ENCODE data around the gene PIANP. TPM values are rescaled to one million over a fixed set of nuclear protein-coding genes. Genes with fewer than 3 reads are reported as not detected.
"Not testable (repeated sequence)": the region's sequence is repeated elsewhere in the genome, so short reads cannot be mapped to it uniquely, and the experiment has no call there.

The PIANP gene
- polyA plus RNA-seq, 3 donors, result 0.09 to 0.49 TPM; not detected in 1

DNA sequence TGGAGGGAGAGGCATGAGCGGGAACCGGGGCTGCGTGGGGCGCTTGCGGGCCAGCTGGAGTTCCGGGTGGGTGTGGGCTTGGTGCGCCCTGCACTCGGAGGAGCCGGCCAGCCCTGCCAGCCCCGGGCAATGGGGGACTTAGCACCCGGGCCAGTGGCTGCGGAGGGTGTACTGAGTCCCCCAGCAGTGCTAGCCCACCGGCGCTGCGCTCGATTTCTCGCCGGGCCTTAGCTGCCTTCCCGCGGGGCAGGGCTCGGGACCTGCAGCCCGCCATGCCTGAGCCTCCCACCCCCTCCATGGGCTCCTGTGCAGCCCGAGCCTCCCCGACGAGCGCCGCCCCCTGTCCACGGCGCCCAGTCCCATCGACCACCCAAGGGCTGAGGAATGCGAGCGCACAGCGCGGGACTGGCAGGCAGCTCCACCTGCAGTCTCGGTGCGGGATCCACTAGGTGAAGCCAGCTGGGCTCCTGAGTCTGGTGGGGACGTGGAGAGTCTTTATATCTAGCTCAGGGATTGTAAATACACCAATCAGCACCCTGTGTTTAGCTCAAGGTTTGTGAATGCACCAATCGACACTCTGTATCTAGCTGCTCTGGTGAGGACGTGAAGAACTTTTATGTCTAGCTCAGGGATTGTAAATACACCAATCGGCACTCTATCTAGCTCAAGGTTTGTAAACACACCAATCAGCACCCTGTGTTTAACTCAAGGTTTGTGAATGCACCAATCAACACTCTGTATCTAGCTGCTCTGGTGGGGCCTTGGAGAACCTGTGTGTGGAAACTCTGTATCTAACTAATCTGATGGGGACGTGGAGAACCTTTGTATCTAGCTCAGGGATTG lies 15.6 kb upstream of the PIANP start:
- 75 to 90% (median 85%) methylated on average over 15 to 21 of the region's 41 CpGs for WGBS, 3 donors
- not testable (repeated sequence) for H3K27ac ChIP-seq (ENCODE audit: low read depth, low read length)

DNA sequence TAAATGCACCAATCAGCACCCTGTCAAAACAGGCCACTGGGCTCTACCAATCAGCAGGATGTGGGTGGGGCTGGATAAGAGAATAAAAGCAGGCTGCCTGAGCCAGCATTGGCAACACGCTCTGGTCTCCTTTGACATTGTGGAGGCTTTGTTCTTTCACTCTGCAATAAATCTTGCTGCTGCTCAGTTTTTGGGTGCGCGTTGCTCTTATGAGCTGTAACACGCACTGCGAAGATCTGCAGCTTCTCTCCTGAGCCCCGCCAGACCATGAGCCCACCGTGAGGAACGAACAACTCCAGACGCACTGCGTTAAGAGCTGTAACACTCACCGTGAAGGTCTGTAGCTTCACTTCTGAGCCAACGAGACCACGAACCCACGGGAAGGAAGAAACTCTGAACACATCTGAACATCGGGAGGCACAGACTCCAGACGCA lies 8.4 kb upstream of the PIANP start:
- no peak overlapping the region for H3K27ac ChIP-seq (ENCODE audit: low read depth, low read length)
- WGBS, 3 donors, result 53 to 79% (median 66%) methylated on average over 16 of the region's 16 CpGs

DNA sequence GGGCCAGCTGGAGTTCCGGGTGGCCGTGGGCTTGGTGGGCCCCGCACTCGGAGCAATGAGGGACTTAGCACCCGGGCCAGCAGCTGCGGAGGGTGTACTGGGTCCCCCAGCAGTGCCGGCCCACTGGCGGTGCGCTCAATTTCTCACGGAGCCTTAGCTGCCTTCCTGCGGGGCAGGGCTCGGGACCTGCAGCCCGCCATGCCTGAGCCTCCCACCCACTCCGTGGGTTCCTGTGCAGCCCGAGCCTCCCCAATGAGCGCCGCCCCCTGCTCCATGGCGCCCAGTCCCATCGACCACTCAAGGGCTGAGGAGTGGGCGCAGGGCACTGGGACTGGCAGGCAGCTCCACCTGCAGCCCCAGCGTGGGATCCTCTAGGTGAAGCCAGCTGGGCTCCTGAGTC lies 7.7 kb upstream of the PIANP start:
- WGBS, 3 donors, result 85 to 93% (median 92%) methylated on average over 15 to 21 of the region's 21 CpGs

DNA sequence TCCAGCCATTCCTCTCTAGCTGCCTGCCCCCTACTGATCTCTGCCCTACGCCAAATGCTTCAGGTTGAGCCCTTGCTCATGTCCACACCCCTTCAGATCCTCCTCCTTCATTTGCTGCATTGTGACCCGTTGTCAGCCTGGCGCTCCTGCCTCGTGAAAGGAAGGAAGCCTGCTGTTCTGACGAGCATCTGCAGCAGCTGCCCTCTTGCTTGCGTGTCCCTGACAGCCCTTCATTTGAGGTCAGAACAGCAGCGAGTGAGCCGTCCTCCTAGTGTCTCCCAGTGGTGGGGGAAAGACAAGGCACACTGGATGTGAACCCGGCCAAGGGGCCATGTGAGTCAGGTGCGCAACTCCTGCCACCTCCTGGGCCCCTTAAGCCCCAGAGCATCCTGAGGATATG lies 3.0 kb upstream of the PIANP start:
- 12 to 15% (median 14%) methylated on average over 10 of the region's 10 CpGs for WGBS, 3 donors
- no peak overlapping the region for H3K27ac ChIP-seq (ENCODE audit: low read depth, low read length)

More for the DNA sequence above, 7.7 kb upstream of the PIANP start:
- not testable (repeated sequence) for H3K27ac ChIP-seq (ENCODE audit: low read depth, low read length)

DNA sequence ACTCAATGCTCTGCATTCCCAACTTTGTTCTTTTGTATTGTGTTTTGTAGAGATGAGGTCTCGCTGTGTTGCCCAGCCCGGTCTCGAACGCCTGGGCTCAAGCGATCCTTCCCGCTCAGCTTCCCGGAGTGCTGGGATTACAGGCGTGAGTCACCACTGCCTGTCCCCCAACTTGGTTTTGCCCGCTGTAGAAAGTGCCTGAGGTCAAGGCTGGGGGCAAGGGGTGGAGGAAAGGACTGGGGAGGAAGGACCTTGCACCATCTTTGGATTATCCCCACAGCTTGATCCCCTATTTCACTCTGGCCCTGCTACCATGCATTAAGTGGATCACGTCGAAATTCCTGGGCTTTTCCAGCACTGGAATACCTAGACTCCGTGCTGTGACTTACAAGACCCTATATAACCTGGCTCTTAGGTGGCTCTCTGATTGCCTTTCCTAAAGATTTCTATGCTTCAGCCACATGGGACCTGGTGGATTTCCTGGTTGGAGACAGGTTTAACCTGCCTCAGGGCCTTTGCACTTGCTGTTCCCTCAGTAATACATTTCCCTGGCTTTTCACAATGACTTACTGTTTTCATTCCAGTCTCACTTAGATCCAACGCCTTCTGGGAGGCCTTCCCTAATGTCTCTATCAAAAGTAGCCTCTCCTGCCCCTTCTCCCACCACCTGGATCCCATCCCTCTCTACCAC lies 608 bp upstream of the PIANP start:
- H3K27ac ChIP-seq (ENCODE audit: low read depth, low read length), result no peak overlapping the region
- 28 to 31% (median 29%) methylated on average over 13 of the region's 13 CpGs for WGBS, 3 donors

DNA sequence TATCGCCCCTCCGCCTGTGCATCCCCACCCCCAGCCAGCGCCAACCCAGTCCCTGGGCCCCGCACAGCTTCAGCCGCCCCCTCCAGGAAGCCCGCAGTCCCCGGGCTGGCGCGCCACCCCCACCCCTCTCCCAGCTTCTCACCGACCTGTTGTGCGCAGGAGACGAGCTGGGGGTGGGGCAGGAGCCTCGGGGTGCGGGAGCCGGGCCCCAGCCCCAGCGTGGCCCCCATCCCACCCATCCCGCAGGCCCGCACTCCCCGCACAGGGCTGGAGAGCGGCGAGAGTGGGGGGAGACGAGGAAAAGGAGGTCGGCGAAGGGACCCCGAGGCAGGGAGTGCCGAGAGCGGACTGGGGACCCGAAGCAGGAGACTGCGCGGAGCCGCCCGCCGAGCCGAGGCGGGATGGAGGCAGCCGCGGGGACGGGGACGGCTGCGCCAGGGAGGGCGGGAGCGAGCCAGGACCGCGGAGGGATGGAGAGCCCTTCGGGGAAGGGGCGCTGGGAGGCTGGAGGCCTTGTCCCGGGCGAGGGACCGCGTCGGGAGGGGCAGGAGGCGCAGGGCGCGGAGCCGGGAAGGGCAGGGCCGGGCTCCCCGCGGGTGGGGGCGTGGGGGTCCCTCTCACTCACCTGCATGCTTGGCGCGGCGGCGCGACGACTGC lies 498 bp downstream of the PIANP start:
- H3K27ac ChIP-seq (ENCODE audit: low read depth, low read length), result no peak overlapping the region

DNA sequence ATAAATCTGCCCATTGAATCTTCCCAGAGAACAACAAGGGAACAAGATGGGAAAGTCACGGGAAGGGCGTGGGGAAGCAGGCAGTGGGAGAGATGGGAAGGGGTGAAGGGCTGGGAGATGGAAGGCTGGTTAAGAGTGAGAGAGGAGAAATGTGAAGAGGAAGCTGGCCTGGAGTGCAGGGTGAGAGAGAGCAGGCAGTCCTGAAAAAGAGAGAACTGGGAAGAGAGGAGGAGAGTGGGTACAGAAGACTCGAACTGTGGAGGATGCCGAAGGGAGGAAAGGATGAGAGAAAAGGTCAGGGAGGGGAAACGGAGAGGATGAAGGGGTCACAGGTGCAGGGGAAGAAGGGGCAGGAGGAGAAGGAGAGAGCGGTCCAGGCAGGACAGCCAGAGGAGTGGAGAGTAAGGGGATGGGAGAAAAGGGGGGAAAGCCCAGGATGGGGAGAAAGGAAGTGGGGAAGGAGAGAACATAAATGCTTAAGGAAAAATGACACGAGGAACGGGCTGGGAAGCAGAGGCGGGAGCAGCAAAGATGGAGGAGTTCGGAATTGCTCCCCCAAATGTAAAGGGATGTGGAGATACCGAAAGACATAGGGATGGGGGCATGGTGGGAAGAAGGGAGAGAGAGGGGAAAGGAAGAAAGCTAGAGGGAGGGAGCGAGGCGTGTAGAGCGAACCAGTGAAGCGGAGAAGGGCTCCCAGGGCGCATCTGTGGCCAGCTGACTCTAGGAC lies 1.2 kb downstream of the PIANP start:
- no peak overlapping the region for H3K27ac ChIP-seq (ENCODE audit: low read depth, low read length)
- WGBS, 3 donors, result 15 to 23% (median 22%) methylated on average over 11 to 16 of the region's 16 CpGs

More for the DNA sequence above, 498 bp downstream of the PIANP start:
- WGBS, 3 donors, result 0 to 2% (median 0%) methylated on average over 36 to 65 of the region's 65 CpGs

DNA sequence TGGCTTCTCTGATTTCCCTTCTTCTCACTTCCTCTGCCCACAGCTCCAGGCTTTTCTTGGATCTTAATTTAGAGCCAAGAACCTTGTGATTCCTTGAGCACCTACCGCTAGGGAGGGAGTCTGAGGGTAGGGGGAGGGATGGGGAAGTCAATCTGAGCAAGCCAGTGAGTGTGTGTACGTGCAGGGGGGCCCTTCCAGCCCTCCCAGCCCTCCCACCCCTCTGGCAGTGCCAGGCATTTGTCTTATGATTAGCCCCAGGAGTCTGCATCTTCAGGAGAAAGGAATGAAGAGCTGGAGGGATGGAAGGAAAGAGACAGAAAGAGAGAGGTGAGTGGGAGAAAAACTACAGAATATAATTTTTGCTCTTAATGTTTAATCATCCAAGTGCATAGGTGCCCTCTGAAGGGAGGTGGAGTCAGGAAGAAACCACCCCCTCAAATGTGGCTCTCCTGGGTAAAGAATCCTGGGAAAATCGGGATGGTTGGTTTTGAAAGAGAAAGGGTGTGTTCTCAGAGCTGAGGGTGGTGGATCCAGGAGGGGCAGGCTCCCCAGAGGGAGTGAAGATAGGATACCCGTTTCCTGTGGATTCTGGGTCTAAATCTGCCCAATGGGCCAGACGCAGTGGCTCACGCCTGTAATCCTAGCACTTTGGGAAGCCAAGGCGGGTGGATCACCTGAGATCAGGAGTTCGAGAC lies 2.1 kb downstream of the PIANP start:
- WGBS, 3 donors, result 49 to 57% (median 55%) methylated on average over 8 of the region's 8 CpGs

DNA sequence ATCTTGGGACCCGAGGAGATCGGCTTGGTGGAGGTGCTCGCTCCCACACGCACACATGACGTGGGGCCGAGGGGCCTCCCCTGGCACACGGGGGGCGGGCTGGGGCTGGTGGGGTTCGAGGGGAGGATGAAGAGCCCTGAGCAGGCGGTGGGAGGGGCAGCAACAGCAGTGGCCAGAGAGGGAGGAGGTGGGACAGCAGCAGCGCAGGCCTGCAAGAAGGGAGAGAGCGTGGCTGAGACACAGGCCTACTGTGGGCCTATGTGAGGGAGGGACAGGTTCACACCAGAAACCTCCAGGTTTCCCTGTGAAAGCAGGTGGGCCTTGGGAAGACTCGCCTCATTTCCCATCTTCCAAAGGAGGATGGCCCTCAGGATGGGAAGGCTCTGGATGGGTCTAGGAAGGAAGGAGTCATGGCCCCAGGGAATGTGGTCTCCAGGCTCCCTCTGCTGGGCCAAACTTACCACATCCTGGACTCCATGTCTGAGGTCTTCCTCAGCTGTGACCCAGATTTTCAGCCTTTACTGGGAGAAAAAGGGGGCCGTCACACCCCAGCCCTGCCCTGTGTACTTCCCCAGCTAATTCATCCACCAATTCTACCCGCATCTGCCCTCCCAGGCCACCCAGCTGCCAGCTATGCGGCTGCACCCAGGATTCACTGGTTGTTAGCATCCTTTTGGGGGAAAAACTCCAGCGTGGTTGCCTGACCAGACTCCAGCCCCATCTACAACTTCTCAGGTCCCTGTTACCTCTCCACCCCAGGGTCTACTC lies 2.8 kb downstream of the PIANP start:
- H3K27ac ChIP-seq (ENCODE audit: low read depth, low read length), result no peak overlapping the region
- 72 to 75% (median 73%) methylated on average over 17 of the region's 17 CpGs for WGBS, 3 donors

More for the DNA sequence above, 2.1 kb downstream of the PIANP start:
- H3K27ac ChIP-seq (ENCODE audit: low read depth, low read length), result no peak overlapping the region

DNA sequence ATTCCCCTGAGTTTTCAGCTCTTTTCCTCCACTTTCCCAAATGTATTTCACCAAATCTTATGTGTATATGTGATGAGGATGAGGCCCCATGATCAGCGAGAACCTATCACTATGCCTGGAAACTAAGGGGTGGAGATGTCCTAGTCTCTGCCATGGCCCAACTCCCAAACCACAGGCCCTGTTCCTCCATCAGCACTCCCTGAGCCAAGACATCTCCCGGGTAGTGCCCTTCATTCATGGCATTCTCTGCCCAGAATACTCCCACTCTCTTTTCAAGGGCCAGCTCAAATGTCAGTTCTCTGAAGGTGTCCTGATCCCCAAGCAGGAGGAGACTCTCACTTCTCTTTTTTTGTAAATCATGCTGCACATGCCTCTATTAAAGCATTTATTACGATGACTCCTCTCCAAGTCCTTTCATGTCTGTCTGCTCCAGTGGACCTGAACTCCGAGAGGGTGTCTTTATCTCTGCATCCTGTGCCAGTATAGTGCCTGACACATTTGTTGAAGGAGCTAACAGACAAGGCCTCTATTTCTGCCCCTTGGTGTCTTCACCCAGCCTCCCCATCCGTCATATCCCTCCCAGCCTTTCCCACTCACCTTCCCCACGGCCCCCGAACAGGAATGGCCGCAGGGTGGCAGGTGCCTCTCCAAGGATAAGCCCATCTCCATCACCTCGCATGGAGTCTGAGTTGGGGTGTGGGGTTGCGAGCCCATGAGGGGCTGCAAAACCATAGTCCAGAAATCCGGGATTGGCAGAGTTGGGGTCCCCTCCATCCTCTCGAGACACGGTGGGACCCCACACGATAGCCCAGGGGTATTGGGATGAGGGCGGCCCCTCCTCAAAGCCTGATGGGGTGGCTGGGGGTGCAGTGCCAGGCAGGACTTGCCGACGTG lies 3.7 kb downstream of the PIANP start:
- 79 to 83% (median 80%) methylated on average over 15 to 17 of the region's 17 CpGs for WGBS, 3 donors
- no peak overlapping the region for H3K27ac ChIP-seq (ENCODE audit: low read depth, low read length)

DNA sequence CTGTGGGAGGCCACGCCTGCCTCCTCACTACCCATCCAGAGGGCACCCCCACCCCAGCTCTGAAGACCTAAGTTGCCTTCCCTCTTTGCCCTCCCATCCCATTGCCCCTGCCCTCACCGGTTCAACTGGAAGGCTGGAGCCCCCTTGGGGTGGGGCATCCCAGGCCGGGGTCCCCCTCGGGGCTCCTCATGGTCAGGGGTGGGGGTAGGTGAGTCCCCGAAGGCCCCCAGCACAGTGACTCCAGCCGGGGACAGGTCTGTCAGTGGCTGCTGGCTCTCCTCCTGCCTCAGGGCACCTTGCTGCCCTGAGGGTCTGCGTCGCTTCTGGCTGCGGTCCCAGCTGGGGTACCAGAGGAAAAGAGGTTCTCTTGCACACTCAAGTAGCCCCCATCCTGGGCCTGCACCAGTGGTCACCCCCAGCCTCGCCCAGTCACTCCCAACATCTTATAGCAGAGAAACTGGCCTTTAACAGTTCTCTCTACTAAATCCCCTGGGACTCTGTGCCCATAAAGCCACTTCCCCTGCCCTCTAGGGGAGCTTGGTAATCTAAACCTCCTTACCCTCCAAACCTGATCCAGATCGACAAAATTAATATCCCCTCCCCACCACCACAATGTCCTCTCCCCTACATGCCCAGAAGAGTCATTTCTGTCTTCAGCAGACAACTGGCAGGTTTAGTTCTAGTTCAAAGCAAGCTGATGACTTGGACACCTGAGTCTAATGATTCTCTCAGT lies 5.1 kb downstream of the PIANP start:
- 70 to 78% (median 76%) methylated on average over 9 to 11 of the region's 11 CpGs for WGBS, 3 donors
- no peak overlapping the region for H3K27ac ChIP-seq (ENCODE audit: low read depth, low read length)

DNA sequence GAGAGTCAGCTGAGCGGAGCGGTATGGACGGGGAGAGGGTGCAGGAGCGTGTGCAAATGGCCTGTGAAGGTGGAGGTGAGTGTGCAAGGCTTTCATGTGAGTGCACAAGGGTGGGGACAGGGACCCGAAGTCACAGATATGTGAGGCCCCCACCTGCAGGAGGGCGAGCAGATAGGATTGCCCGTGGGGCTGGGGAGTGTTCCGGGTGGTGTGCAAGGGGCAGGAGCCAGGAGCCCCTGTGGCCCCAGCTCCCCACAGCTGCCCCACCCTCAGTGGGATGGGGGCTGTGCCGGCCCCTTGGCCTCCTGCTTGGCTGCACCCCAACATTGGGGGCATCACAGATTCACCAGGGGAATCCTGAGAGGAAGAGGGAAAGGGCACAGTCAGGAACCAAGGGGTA lies 5.9 kb downstream of the PIANP start:
- H3K27ac ChIP-seq (ENCODE audit: low read depth, low read length), result no peak overlapping the region
- WGBS, 3 donors, result 66 to 81% (median 80%) methylated on average over 9 of the region's 9 CpGs

DNA sequence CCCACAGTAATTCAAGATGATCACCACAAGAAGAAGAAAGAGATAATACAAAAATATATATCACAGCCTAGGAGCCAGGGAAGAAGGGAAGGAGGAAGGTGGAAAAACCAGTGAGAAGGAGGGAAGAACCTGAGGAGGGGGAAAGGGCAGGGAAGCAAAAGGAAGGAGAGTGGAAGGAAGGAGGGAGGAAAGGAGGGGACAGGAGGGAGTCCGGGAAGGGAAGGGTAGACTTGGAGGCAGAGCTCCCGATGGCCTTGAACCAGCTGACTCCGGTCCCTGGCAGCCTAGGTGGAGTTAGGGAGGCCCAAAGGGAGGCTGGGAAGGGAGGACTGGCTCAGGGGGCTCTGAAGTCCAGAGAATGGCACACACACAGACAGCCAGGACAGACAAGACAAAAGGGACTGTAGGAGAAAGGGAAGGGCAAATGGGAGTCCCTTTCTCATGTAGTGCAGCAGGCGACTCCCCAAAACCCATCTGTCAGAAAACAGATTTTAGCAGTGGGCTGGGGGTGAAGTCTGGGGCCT lies 6.7 kb downstream of the PIANP start:
- no peak overlapping the region for H3K27ac ChIP-seq (ENCODE audit: low read depth, low read length)
- WGBS, 3 donors, result 64 to 79% (median 66%) methylated on average over 4 of the region's 4 CpGs

DNA sequence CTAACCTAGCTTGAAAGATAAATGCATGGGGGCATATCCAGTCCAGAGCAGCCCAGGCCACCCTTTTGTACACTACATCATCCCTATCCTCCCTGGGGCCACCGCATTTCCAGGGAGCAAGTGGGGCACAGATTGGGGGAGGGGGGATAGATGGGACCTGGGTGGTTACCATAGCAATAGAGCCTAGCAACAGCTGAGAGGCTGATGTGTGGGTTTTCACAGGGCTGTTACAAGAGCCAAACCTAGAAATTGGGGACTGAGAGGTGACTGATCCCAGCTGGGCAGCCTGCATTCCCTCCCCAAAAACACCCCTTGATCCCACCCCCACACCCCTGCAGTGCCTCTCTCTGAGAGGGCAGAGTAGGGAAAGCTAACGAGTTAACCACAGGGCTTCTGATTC lies 7.7 kb downstream of the PIANP start:
- H3K27ac ChIP-seq (ENCODE audit: low read depth, low read length), result no peak overlapping the region
- 57 to 72% (median 68%) methylated on average over 2 of the region's 2 CpGs for WGBS, 3 donors

DNA sequence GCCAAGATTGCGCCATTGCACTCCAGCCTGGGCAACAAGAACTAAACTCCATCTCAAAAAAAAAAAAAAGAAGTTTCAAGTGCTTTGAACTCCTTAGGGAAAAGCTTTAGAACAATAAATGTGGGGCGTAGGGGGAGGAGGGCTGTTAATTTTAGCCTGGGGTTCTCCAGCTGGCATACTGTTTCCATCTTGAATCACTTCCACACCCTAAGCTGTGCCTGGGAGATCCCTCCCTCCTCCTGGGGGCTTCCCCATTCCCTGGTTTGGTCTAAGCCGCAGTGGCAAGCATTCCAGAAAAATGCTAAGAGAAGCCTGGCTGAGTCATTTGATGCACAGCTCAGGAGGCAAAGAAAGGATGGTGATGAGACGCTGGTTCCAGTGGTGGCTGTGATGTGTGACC lies 9.1 kb downstream of the PIANP start:
- WGBS, 3 donors, result 76 to 89% (median 77%) methylated on average over 4 of the region's 4 CpGs
- no peak overlapping the region for H3K27ac ChIP-seq (ENCODE audit: low read depth, low read length)
